Thyroid gland (tissue), 4 donors: Measurements from ENCODE around the gene ENTPD7. TPM values are rescaled to one million over a fixed set of nuclear protein-coding genes. Genes with fewer than 3 reads are reported as not detected.

Experiments
- DNase-seq, 2 donors: peaks; one replicate each; pipeline ENCODE4 v3.0.0-alpha.2; 2019
- H3K27ac ChIP-seq, 3 donors: fragments of 200-600 bp; sonication (generic); 1 replicate in 2 of 3; 2 replicates in 1 of 3; pipeline ENCODE4 v1.5.1; 2016 to 2019; ENCODE audit warnings: mild to moderate bottlenecking in 1 of 3, moderate library complexity in 1 of 3
- H3K27me3 ChIP-seq: fragments of 200-600 bp; sonication (generic); one replicate; pipeline ENCODE4 v1.5.1; 2019
- H3K36me3 ChIP-seq, 2 donors: fragments of 200-600 bp; sonication (generic); one replicate each; pipeline ENCODE4 v1.5.1; 2016 to 2019
- H3K4me1 ChIP-seq, 2 donors: fragments of 200-600 bp; sonication (generic); one replicate each; pipeline ENCODE4 v1.5.1; 2017 to 2019
- H3K4me3 ChIP-seq, 3 donors: fragments of 200-600 bp; sonication (generic); replicated peaks in 1 of 3; 1 replicate in 2 of 3; 2 replicates in 1 of 3; pipeline ENCODE4 v1.5.1; 2016; ENCODE audit warnings: mild to moderate bottlenecking in 1 of 3
- H3K9me3 ChIP-seq: fragments of 200-600 bp; sonication (generic); one replicate; pipeline ENCODE4 v1.5.1; 2017
- POLR2A ChIP-seq, 2 donors: fragments of 450-650 bp; IDR thresholded peaks; one replicate each; pipeline ENCODE4 v1.6.1; 2017; ENCODE audit warnings: antibody characterized with exemption in 2 of 2, mild to moderate bottlenecking in 2 of 2, moderate library complexity in 1 of 2
- WGBS, 2 donors: methylation state at CpG; one replicate each; pipeline ENCODE4 v1.1.5; 2017; 5-methylcytosine and 5-hydroxymethylcytosine counted together
- intact Hi-C: fragments of 100-400 bp; cut with DNase I; formaldehyde crosslinking; loops from one replicate; pipeline ENCODE4 v1.15.1; 2023
- total RNA-seq, 4 donors: library from RNA; depleted of rRNA; stranded (reverse); fragments of >200 nt; gene quantifications; one replicate each; pipeline ENCODE4 v1.2.3, GENCODE V29; 2016
- TF ChIP-seq, protein P1 (sequence below), 6 experiments: fragments of 200-600 bp in 3 of 6; fragments of 450-650 bp in 3 of 6; sonication (generic) in 3 of 6; IDR thresholded peaks; one replicate each; pipeline ENCODE4 v1.5.1; 2016 to 2019; ENCODE audit warnings: antibody characterized with exemption in 6 of 6, mild to moderate bottlenecking in 2 of 6, inconsistent platforms in 1 of 6, moderate library complexity in 1 of 6

ENTPD7 gene
- total RNA-seq, 4 donors from 2014 or later: 7.8 to 13.7 (median 10.2) TPM

DNA sequence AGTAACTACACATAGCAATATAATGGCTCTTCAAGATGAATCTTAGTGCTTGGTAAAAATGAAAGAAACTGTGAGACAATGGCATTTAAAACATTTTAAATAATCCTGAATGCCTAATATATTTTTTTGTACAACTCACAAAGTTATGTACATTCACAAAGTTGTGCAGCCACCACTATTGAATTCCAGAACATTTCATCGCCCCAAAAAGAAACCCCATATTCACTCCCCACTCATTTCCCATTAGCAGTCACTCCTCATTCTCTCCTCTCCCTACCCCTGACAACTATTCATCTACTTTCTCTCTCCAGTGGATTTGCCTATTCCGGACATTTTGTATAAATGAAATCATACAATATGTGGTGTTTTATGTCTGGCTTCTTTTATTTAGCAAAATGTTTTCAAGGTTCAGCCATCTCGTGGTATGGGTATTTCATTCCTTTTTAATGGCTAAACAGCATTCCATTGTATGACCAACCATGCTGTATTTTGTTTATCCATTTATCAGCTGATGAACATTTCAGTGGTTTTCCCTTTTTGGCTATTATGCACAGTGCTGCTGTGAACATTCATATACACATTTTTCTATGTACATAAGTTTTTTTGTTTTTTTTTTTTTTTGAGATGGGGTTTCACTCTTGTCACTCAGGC is 34.7 kb downstream of the ENTPD7 start:
- peaks cover 27 to 30% of the 10 kb centered on the region in 2 donors for H3K36me3 ChIP-seq
- no peak overlapping the region for H3K4me3 ChIP-seq
- intact Hi-C loops: no loop called here
- no peak for DNase-seq
- TF ChIP-seq, protein P1, sequence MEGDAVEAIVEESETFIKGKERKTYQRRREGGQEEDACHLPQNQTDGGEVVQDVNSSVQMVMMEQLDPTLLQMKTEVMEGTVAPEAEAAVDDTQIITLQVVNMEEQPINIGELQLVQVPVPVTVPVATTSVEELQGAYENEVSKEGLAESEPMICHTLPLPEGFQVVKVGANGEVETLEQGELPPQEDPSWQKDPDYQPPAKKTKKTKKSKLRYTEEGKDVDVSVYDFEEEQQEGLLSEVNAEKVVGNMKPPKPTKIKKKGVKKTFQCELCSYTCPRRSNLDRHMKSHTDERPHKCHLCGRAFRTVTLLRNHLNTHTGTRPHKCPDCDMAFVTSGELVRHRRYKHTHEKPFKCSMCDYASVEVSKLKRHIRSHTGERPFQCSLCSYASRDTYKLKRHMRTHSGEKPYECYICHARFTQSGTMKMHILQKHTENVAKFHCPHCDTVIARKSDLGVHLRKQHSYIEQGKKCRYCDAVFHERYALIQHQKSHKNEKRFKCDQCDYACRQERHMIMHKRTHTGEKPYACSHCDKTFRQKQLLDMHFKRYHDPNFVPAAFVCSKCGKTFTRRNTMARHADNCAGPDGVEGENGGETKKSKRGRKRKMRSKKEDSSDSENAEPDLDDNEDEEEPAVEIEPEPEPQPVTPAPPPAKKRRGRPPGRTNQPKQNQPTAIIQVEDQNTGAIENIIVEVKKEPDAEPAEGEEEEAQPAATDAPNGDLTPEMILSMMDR (IDR thresholded peaks at IDR 0.05): no peak
- no peak for TF ChIP-seq POLR2A (IDR thresholded peaks at IDR 0.05)
- WGBS, 2 donors: 94% methylated on average over 3 of the region's 3 CpGs
- no peaks in the 10 kb centered on the region for H3K4me1 ChIP-seq
- H3K27ac ChIP-seq: no peak overlapping the region
- H3K27me3 ChIP-seq: no peaks in the 10 kb centered on the region
- no peaks in the 10 kb centered on the region for H3K9me3 ChIP-seq

GRCh38 chr10:99695761-99696160 is 36.5 kb downstream of the ENTPD7 start:
- 94 to 96% methylated on average over 6 of the region's 6 CpGs for WGBS, 2 donors
- H3K36me3 ChIP-seq: peaks cover 27 to 30% of the 10 kb centered on the region in 2 donors
- H3K27ac ChIP-seq: no peak overlapping the region
- no peak overlapping the region for H3K4me3 ChIP-seq
- H3K27me3 ChIP-seq: no peaks in the 10 kb centered on the region
- TF ChIP-seq, protein P1 (IDR thresholded peaks at IDR 0.05): no peak
- TF ChIP-seq POLR2A (IDR thresholded peaks at IDR 0.05): no peak
- no peak for DNase-seq
- intact Hi-C loops: no loop called here
- H3K4me1 ChIP-seq: no peaks in the 10 kb centered on the region
- no peaks in the 10 kb centered on the region for H3K9me3 ChIP-seq

DNA sequence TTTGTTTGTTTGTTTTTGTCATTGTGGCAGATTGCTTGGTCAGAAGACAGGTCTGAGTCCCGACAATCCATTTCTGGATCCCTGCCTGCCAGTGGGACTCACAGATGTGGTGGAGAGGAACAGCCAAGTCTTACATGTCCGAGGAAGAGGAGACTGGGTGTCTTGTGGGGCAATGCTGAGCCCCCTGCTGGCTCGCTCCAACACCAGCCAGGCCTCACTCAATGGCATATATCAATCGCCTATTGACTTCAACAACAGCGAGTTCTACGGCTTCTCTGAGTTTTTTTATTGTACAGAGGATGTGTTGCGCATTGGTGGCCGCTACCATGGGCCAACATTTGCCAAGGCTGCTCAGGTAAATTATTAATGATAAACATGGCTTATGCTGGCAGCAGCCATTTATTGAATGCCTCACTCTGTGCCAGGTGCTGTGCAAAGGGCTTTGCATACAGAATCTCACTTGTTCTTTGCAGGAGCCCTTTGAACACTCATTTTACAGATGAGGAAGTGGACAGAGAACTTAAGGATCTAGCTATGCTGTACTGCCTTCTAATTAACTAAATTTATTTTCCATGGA is 39.3 kb downstream of the ENTPD7 start:
- no peaks in the 10 kb centered on the region for H3K27me3 ChIP-seq
- no peak overlapping the region for H3K4me3 ChIP-seq
- DNase-seq: no peak
- no peak overlapping the region for H3K27ac ChIP-seq
- TF ChIP-seq, protein P1 (IDR thresholded peaks at IDR 0.05): no peak
- no peak for TF ChIP-seq POLR2A (IDR thresholded peaks at IDR 0.05)
- no peaks in the 10 kb centered on the region for H3K9me3 ChIP-seq
- no peaks in the 10 kb centered on the region for H3K4me1 ChIP-seq
- peaks cover 35 to 39% of the 10 kb centered on the region in 2 donors for H3K36me3 ChIP-seq
- intact Hi-C loops: no loop called here
- WGBS, 2 donors: 88 to 94% methylated on average over 8 of the region's 8 CpGs

GRCh38 chr10:99700649-99701048 is 41.3 kb downstream of the ENTPD7 start:
- intact Hi-C loops: no loop called here
- Histone ChIP-seq H3K27me3 (no peaks in the 10 kb centered on the region), H3K36me3 (peaks cover 35 to 47% of the 10 kb centered on the region in 2 donors), H3K27ac (no peak overlapping the region), H3K9me3 (no peaks in the 10 kb centered on the region), H3K4me3 (no peak overlapping the region), H3K4me1 (no peaks in the 10 kb centered on the region)
- 95 to 99% methylated on average over 4 of the region's 4 CpGs for WGBS, 2 donors
- TF ChIP-seq, protein P1 (IDR thresholded peaks at IDR 0.05): no peak
- no peak for TF ChIP-seq POLR2A (IDR thresholded peaks at IDR 0.05)
- DNase-seq: no peak

DNA sequence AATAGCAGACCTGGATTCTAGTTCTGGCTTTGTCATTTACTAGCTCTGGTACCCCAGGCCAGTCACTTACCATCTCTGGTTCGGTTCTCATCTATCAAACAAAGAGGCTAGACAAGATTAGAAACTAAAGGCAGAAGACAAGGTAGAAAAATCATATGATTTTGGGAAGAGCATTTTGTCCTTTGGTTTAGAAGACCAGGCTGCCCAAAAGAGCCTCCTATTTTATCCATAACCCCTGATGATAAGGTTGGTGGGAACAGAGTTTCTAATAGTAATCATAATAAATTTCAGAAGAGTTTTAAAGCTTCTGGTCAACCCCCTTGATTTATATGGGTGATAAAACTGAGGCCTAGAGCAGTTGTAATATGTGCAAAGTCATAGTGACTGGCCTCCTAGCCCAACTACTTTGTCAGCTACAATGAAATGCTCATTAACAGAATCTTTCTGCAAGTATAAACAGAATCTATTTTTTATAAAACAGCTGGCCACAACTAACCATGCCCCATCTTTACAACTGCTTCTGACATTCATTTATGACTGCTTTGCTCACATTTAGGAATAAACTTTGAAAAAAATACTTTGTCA is 49.2 kb downstream of the ENTPD7 start:
- no peak for DNase-seq
- no peak overlapping the region for H3K27ac ChIP-seq
- intact Hi-C loops: no loop called here
- no peak overlapping the region for H3K4me3 ChIP-seq
- H3K9me3 ChIP-seq: no peaks in the 10 kb centered on the region
- H3K4me1 ChIP-seq: peaks cover 0 to 4% of the 10 kb centered on the region in 2 donors
- TF ChIP-seq POLR2A (IDR thresholded peaks at IDR 0.05): no peak
- TF ChIP-seq, protein P1 (IDR thresholded peaks at IDR 0.05): no peak
- no peaks in the 10 kb centered on the region for H3K27me3 ChIP-seq
- peaks cover 0 to 14% of the 10 kb centered on the region in 2 donors for H3K36me3 ChIP-seq
- 93 to 95% methylated on average over 1 of the region's 1 CpG for WGBS, 2 donors
